Parathyroid adenoma (tissue), 2 donors: ENCODE measurements around the gene PAK4.
"Not testable (repeated sequence)": the region's sequence is repeated elsewhere in the genome, so short reads cannot be mapped to it uniquely, and the experiment has no call there.

Experiments
- H2AFZ ChIP-seq: fragments of 300-600 bp; sonication (generic); one replicate; pipeline ENCODE4 v1.7.0; 2017; ENCODE audit warnings: antibody characterized with exemption, mild to moderate bottlenecking
- H3K27ac ChIP-seq: fragments of 300-600 bp; sonication (generic); one replicate; pipeline ENCODE4 v1.7.0; 2017
- H3K27me3 ChIP-seq: fragments of 300-600 bp; sonication (generic); one replicate; pipeline ENCODE4 v1.7.0; 2017; ENCODE audit warnings: low read length; ENCODE audit not compliant: control insufficient read depth, insufficient read depth
- H3K36me3 ChIP-seq: fragments of 300-600 bp; sonication (generic); one replicate; pipeline ENCODE4 v1.7.0; 2017; ENCODE audit warnings: low read length; ENCODE audit not compliant: control insufficient read depth, insufficient read depth
- H3K4me1 ChIP-seq: fragments of 300-600 bp; sonication (generic); one replicate; pipeline ENCODE4 v1.7.0; 2017; ENCODE audit warnings: control low read depth
- H3K4me2 ChIP-seq: fragments of 300-600 bp; sonication (generic); one replicate; pipeline ENCODE4 v1.7.0; 2017; ENCODE audit warnings: low read length
- H3K4me3 ChIP-seq: fragments of 300-600 bp; sonication (generic); one replicate; pipeline ENCODE4 v1.7.0; 2017; ENCODE audit warnings: low read depth, low read length
- H3K79me2 ChIP-seq: fragments of 300-600 bp; sonication (generic); one replicate; pipeline ENCODE4 v1.7.0; 2017; ENCODE audit warnings: control low read depth
- H3K9ac ChIP-seq: fragments of 300-600 bp; sonication (generic); one replicate; pipeline ENCODE4 v1.7.0; 2017; ENCODE audit warnings: mild to moderate bottlenecking
- H3K9me3 ChIP-seq: fragments of 300-600 bp; sonication (generic); one replicate; pipeline ENCODE4 v1.7.0; 2017; ENCODE audit warnings: low read length; ENCODE audit not compliant: control insufficient read depth
- TF ChIP-seq, protein P1 (sequence below): fragments of 300-600 bp; sonication (generic); IDR thresholded peaks from one replicate; pipeline ENCODE4 v1.7.0; 2017; ENCODE audit warnings: antibody characterized with exemption, mild to moderate bottlenecking
- donor health status: primary hyperparathyroidism.

Gene PAK4

DNA sequence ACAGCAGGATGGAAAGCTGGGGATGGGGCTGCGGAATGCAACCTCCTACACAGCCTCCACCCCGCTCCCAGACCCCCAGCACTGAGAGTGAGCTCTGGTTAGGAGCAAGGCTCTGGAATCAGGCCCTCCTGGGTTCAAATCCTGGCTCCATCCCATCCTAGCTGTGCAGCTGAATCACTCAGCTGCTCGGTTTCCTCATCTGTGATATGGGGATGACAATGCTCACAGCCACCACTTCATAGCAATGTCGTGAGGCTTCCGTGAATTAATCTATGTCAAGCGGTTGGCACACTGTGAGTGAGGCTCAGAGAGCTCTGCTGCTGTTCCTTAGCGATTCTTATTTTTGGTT, 40.9 kb upstream of the PAK4 start:
- H3K27ac ChIP-seq, result no peak overlapping the region
- H3K36me3 ChIP-seq, result no peaks in the 10 kb centered on the region
- peaks cover 14% of the 10 kb centered on the region for H3K4me1 ChIP-seq
- H3K4me3 ChIP-seq, result peak overlapping the region; percentile 42
- H3K27me3 ChIP-seq, result no peaks in the 10 kb centered on the region
- no peaks in the 10 kb centered on the region for H3K9me3 ChIP-seq
- TF ChIP-seq, protein P1, sequence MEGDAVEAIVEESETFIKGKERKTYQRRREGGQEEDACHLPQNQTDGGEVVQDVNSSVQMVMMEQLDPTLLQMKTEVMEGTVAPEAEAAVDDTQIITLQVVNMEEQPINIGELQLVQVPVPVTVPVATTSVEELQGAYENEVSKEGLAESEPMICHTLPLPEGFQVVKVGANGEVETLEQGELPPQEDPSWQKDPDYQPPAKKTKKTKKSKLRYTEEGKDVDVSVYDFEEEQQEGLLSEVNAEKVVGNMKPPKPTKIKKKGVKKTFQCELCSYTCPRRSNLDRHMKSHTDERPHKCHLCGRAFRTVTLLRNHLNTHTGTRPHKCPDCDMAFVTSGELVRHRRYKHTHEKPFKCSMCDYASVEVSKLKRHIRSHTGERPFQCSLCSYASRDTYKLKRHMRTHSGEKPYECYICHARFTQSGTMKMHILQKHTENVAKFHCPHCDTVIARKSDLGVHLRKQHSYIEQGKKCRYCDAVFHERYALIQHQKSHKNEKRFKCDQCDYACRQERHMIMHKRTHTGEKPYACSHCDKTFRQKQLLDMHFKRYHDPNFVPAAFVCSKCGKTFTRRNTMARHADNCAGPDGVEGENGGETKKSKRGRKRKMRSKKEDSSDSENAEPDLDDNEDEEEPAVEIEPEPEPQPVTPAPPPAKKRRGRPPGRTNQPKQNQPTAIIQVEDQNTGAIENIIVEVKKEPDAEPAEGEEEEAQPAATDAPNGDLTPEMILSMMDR, result no peak
- H2AFZ ChIP-seq, result peak overlapping the region; percentile 85
- H3K4me2 ChIP-seq, result peak overlapping the region; percentile 79
- no peaks in the 10 kb centered on the region for H3K79me2 ChIP-seq
- no peak overlapping the region for H3K9ac ChIP-seq

DNA sequence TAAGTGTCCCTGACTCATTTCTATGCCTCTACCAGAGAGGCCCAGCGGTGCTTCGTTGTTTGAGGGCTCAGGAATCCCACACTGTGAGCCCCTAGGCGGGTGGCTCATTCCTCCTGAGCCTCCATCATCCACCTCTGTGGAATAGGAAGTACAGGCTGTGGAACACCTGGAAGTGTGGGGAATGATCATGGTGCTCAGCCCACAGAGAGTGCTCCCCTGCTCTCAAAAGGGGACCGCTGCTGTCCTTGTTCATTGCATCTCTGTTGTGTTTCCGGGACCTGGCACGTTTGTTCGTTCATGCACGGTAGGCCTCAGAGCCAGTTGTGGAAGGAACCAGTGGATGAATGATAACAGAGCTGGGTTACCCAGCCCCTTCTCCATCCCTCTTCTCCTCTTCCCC, 40.2 kb upstream of the PAK4 start:
- no peak overlapping the region for H3K27ac ChIP-seq
- H3K9ac ChIP-seq, result no peak overlapping the region
- H3K4me3 ChIP-seq, result no peak overlapping the region
- no peak overlapping the region for H2AFZ ChIP-seq
- H3K27me3 ChIP-seq, result no peaks in the 10 kb centered on the region
- no peaks in the 10 kb centered on the region for H3K36me3 ChIP-seq
- TF ChIP-seq, protein P1, result no peak
- H3K4me2 ChIP-seq, result no peak overlapping the region
- peaks cover 14% of the 10 kb centered on the region for H3K4me1 ChIP-seq
- no peaks in the 10 kb centered on the region for H3K79me2 ChIP-seq
- no peaks in the 10 kb centered on the region for H3K9me3 ChIP-seq

DNA sequence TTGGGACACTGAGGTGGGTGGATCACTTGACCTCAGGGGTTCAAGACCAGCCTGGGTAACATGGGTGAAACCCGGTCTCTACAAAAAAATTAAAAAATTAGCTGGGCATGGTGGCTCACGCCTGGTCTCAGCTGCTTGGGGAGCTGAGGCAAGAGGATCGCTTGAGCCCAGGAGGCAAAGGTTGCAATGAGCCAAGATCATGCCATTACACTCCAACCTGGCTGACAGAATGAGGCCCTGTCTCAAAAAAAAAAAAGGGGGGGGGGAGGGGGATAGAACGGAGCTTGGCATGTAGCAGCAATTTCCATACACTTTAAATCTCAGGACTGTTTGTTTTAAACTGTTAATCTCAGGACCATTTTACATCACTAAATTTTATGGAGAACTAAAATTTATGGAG, 39.2 kb upstream of the PAK4 start:
- Histone ChIP-seq H3K27ac (no peak overlapping the region), H3K36me3 (no peaks in the 10 kb centered on the region), H2AFZ (no peak overlapping the region), H3K9ac (no peak overlapping the region), H3K79me2 (no peaks in the 10 kb centered on the region), H3K4me3 (no peak overlapping the region), H3K27me3 (no peaks in the 10 kb centered on the region), H3K4me1 (peaks cover 10% of the 10 kb centered on the region), H3K4me2 (no peak overlapping the region), H3K9me3 (no peaks in the 10 kb centered on the region)
- TF ChIP-seq, protein P1, result no peak

DNA sequence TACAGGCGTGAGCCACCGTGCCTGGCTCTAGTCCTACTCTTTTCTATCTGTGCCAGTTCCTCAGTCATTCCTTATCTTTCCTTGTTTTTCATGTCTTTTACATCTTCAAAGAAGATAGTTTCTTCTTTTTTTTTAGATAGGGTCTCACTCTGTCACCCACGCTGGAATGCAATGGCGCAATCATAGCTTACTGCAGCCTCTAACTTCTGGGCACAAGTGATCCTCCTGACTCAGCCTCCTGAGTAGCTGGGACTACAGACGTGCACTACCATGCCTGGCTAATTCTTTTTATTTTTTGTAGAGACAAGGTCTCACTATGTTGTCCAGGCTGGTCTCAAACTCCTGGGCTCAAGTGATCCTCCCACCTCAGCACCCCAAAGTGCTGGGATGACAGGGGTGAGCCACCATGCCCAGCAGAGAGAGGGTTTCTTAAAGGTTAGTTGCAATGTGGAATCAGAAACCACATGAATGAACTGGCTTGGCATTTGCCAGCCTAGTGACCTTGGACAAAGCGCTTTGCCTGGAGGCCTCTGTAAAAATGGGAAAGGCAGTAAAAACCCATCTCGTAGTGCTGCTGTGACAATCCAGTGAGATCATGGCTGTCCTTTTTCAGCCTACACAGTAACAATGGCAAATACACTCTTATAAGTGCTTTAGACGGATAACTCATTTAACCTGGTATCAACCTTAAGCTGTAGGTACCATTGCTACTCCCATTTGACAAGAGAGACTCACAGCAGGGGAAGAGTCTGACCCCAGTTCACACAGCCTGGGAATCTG, 37.5 kb upstream of the PAK4 start:
- H3K27me3 ChIP-seq, result no peaks in the 10 kb centered on the region
- no peak overlapping the region for H3K4me2 ChIP-seq
- peaks cover 3% of the 10 kb centered on the region for H3K4me1 ChIP-seq
- no peaks in the 10 kb centered on the region for H3K9me3 ChIP-seq
- TF ChIP-seq, protein P1, result no peak
- no peaks in the 10 kb centered on the region for H3K36me3 ChIP-seq
- no peak overlapping the region for H3K4me3 ChIP-seq
- H3K27ac ChIP-seq, result no peak overlapping the region
- no peak overlapping the region for H2AFZ ChIP-seq
- no peaks in the 10 kb centered on the region for H3K79me2 ChIP-seq
- no peak overlapping the region for H3K9ac ChIP-seq

DNA sequence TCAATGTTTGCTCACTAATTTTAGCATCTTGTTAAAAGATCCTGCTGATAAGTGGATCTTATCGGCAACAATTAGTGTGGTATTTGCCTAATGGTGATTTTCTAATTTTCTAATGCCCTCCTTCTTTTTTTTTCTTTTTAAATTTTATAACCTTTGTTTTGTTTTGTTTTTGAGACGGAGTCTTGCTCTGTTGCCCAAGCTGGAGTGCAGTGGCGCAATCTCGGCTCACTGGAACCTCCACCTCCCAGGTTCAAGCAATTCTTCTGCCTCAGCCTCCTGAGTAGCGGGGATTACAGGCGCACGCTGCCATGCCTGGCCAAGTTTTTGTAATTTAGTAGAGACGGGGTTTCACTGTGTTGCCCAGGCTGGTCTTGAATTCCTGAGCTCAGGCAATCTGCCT, 35.6 kb upstream of the PAK4 start:
- H3K4me2 ChIP-seq, H3K9me3 ChIP-seq, H2AFZ ChIP-seq, H3K79me2 ChIP-seq, H3K27me3 ChIP-seq, H3K4me1 ChIP-seq, H3K36me3 ChIP-seq, H3K4me3 ChIP-seq, H3K9ac ChIP-seq, H3K27ac ChIP-seq: not testable (repeated sequence)
